Tibial nerve (tissue), 4 donors: ENCODE measurements around the gene CHRNA9. TPM values are rescaled to one million over a fixed set of nuclear protein-coding genes. Genes with fewer than 3 reads are reported as not detected.

Experiments
- DNase-seq, 2 donors: peaks; one replicate each; pipeline ENCODE4 v3.0.0-alpha.2; 2019; ENCODE audit warnings: low spot score in 2 of 2
- H3K27ac ChIP-seq, 4 donors: fragments of 200-600 bp; sonication (generic) in 3 of 4; one replicate each; pipeline ENCODE4 v1.5.1; 2017 to 2019; ENCODE audit warnings: mild to moderate bottlenecking in 1 of 4
- H3K27me3 ChIP-seq, 2 donors: fragments of 200-600 bp; sonication (generic) in 1 of 2; one replicate each; pipeline versions ENCODE4 v1.5.1 to v1.6.0; 2017 to 2019
- H3K36me3 ChIP-seq, 3 donors: fragments of 200-600 bp; sonication (generic); one replicate each; pipeline ENCODE4 v1.5.1; 2018 to 2019
- H3K4me1 ChIP-seq, 4 donors: fragments of 200-600 bp; sonication (generic) in 3 of 4; one replicate each; pipeline ENCODE4 v1.5.1; 2017 to 2019
- H3K4me3 ChIP-seq, 4 donors: fragments of 200-600 bp; sonication (generic) in 3 of 4; one replicate each; pipeline ENCODE4 v1.5.1; 2017 to 2019; ENCODE audit warnings: mild to moderate bottlenecking in 1 of 4, moderate library complexity in 1 of 4
- H3K9me3 ChIP-seq, 4 donors: fragments of 200-600 bp; sonication (generic) in 3 of 4; one replicate each; pipeline ENCODE4 v1.5.1; 2017 to 2019
- EP300 ChIP-seq, 2 donors: sonication (generic); formaldehyde crosslinking; IDR thresholded peaks; one replicate each; pipeline ENCODE4 v1.6.1; 2017; ENCODE audit warnings: antibody characterized with exemption in 2 of 2, mild to moderate bottlenecking in 1 of 2
- POLR2A ChIP-seq, 2 donors: fragments of 450-650 bp; IDR thresholded peaks; one replicate each; pipeline ENCODE4 v1.6.1; 2017; ENCODE audit warnings: antibody characterized with exemption in 2 of 2, mild to moderate bottlenecking in 2 of 2, moderate library complexity in 2 of 2
- WGBS, 2 donors: methylation state at CpG; one replicate each; pipeline ENCODE4 v1.1.5; 2018; 5-methylcytosine and 5-hydroxymethylcytosine counted together
- total RNA-seq, 4 donors: library from RNA; depleted of rRNA; stranded (reverse); fragments of >200 nt; gene quantifications; one replicate each; pipeline ENCODE4 v1.1.0, GENCODE V29; 2016
- TF ChIP-seq, protein P1 (sequence below), 5 experiments: fragments of 200-600 bp in 3 of 5; fragments of 450-650 bp in 2 of 5; sonication (generic) in 3 of 5; IDR thresholded peaks; one replicate each; pipeline ENCODE4 v1.5.1; 2016 to 2019; ENCODE audit warnings: antibody characterized with exemption in 5 of 5, mild to moderate bottlenecking in 3 of 5, moderate library complexity in 2 of 5

CHRNA9 gene
- total RNA-seq, 4 donors from 2014 or later: not detected

DNA sequence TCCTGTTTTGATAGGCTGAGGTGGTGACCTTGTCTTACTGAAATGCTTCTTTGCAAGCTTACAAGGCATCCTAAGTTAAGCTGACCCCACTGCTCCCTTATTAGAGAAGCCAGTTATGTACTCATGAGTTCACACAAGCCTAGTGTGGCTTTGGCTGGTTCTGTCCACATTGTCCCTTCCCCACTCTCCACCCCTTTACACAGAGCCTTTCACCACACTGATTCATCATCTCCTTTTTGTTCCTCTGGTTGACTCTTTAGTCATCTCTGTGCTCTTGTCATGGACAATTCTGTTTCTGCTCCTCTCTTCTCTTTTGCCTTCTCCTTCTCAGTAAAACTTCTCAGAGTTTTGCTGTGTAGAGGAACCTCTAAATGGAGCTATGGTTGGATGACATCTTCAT, 4.9 kb downstream of the CHRNA9 start:
- Histone ChIP-seq H3K4me3 (no peak overlapping the region), H3K36me3 (no peaks in the 10 kb centered on the region), H3K4me1 (no peaks in the 10 kb centered on the region), H3K9me3 (no peaks in the 10 kb centered on the region), H3K27me3 (peaks cover 0 to 3% of the 10 kb centered on the region in 2 donors), H3K27ac (no peak overlapping the region)
- no peak for DNase-seq
- TF ChIP-seq, protein P1, sequence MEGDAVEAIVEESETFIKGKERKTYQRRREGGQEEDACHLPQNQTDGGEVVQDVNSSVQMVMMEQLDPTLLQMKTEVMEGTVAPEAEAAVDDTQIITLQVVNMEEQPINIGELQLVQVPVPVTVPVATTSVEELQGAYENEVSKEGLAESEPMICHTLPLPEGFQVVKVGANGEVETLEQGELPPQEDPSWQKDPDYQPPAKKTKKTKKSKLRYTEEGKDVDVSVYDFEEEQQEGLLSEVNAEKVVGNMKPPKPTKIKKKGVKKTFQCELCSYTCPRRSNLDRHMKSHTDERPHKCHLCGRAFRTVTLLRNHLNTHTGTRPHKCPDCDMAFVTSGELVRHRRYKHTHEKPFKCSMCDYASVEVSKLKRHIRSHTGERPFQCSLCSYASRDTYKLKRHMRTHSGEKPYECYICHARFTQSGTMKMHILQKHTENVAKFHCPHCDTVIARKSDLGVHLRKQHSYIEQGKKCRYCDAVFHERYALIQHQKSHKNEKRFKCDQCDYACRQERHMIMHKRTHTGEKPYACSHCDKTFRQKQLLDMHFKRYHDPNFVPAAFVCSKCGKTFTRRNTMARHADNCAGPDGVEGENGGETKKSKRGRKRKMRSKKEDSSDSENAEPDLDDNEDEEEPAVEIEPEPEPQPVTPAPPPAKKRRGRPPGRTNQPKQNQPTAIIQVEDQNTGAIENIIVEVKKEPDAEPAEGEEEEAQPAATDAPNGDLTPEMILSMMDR (IDR thresholded peaks at IDR 0.05): no peak
- TF ChIP-seq POLR2A (IDR thresholded peaks at IDR 0.05): no peak
- no peak for TF ChIP-seq EP300 (IDR thresholded peaks at IDR 0.05)

DNA sequence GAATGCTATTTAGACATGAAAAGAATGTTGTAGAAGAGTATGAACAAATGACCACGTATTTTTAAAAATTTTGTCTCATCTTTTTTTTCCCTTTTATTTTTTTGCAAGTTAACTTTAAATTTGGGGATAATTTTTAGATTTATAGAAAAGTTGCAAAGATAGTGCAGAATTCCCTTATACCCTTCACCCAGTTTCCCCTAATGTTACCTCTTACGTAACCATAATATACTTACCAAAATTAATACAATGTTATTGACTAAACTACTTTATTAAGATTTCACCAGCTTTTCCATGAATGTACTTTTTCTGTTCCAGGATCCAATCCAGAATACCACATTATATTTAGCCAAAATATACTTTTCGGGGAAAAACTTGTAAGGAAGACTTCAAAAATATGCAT, 12.3 kb downstream of the CHRNA9 start:
- H3K36me3 ChIP-seq: no peaks in the 10 kb centered on the region
- no peaks in the 10 kb centered on the region for H3K27me3 ChIP-seq
- no peaks in the 10 kb centered on the region for H3K4me1 ChIP-seq
- no peak overlapping the region for H3K4me3 ChIP-seq
- peaks cover 0 to 5% (median 0%) of the 10 kb centered on the region in 4 donors for H3K9me3 ChIP-seq
- 68 to 93% methylated on average over 3 of the region's 3 CpGs for WGBS, 2 donors
- no peak for DNase-seq
- H3K27ac ChIP-seq: no peak overlapping the region
- TF ChIP-seq, protein P1 (IDR thresholded peaks at IDR 0.05): no peak
- TF ChIP-seq EP300 (IDR thresholded peaks at IDR 0.05) (no peak), POLR2A (IDR thresholded peaks at IDR 0.05) (no peak)

GRCh38 chr4:40348000-40348399, 12.9 kb downstream of the CHRNA9 start:
- TF ChIP-seq, protein P1 (IDR thresholded peaks at IDR 0.05): no peak
- TF ChIP-seq EP300 (IDR thresholded peaks at IDR 0.05) (no peak), POLR2A (IDR thresholded peaks at IDR 0.05) (no peak)
- no peak for DNase-seq
- 72 to 78% methylated on average over 2 of the region's 2 CpGs for WGBS, 2 donors
- Histone ChIP-seq H3K9me3 (peaks cover 0 to 5% (median 0%) of the 10 kb centered on the region in 4 donors), H3K4me3 (no peak overlapping the region), H3K36me3 (no peaks in the 10 kb centered on the region), H3K27ac (no peak overlapping the region), H3K4me1 (no peaks in the 10 kb centered on the region), H3K27me3 (no peaks in the 10 kb centered on the region)

DNA sequence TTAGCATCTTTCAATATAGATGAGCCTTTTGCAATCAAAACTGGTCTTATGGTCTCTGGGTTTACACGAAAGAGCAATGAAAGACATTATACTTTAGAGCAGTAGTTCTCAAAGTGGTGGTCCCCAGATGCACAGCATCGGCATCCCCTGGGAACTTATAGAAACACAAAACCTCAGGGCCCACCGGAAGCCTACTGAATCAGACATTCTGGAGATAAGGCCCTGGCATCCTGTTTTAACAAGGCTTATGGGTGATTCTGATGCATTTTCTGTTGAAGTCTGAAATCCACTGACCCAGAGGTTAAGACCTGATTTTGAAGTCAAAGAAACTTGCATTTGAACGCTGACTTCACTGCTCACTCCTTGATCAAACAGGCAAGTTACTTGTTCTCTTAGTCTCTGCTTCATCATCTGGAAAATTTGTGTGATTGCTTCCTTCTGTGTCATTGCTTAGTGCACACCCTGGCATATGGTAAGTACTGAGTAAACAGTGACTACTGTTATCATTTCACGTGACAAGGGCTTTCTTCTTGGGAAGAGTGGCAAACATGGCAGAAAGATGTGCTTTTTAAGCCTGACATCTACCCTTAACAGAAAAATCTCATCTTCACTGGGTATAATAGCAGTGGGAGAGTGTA, 14.5 kb downstream of the CHRNA9 start:
- Histone ChIP-seq H3K9me3 (peaks cover 0 to 5% (median 0%) of the 10 kb centered on the region in 4 donors), H3K4me3 (no peak overlapping the region), H3K36me3 (no peaks in the 10 kb centered on the region), H3K27ac (no peak overlapping the region), H3K27me3 (no peaks in the 10 kb centered on the region), H3K4me1 (no peaks in the 10 kb centered on the region)
- DNase-seq: no peak
- WGBS, 2 donors: 67 to 77% methylated on average over 5 of the region's 5 CpGs
- TF ChIP-seq EP300 (IDR thresholded peaks at IDR 0.05) (no peak), POLR2A (IDR thresholded peaks at IDR 0.05) (no peak)
- TF ChIP-seq, protein P1 (IDR thresholded peaks at IDR 0.05): no peak

GRCh38 chr4:40350627-40351227, 15.6 kb downstream of the CHRNA9 start:
- Histone ChIP-seq H3K4me3 (no peak overlapping the region), H3K27me3 (no peaks in the 10 kb centered on the region), H3K4me1 (no peaks in the 10 kb centered on the region), H3K27ac (no peak overlapping the region), H3K9me3 (peaks cover 0 to 5% (median 0%) of the 10 kb centered on the region in 4 donors), H3K36me3 (no peaks in the 10 kb centered on the region)
- 97 to 99% methylated on average over 4 of the region's 4 CpGs for WGBS, 2 donors
- no peak for DNase-seq
- TF ChIP-seq, protein P1 (IDR thresholded peaks at IDR 0.05): no peak
- TF ChIP-seq POLR2A (IDR thresholded peaks at IDR 0.05) (no peak), EP300 (IDR thresholded peaks at IDR 0.05) (no peak)
